ENCODE measurements around the gene ZNF750. TPM values are rescaled to one million over a fixed set of nuclear protein-coding genes. Genes with fewer than 3 reads are reported as not detected.
A peak's percentile ranks its signal among the peaks of the same experiment; 100 is the strongest.

Gene ZNF750
- total and polyA plus RNA-seq, 4 donors: 0.02 to 0.08 TPM; not detected in 2

DNA sequence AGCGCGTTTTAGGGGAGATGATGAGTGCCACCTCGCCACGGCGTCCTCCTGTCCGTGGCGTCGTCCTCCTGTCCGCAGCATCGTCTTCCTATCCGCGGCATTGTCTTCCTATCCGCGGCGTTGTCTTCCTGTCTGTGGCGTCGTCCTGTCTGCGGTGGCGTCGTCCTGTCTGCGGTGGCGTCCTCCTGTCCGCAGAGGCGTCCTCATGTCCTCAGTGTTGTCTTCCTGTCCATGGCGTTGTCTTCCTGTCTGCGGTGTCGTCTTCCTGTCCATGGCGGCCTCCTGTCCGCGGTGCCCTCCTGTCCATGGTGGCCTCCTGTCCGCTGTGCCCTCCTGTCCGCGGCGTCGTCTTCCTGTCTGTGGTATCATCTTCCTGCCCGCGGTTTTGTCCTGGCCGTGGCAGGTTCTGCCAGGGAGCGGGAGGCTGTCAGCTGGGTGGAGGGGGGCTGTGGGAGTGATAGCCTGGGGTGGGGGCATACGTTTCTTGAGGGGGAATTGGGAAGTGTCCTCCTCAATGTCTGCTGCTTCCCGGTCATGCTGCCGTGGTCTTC is 57.1 kb downstream of the ZNF750 start:
- peaks cover 0 to 9% (median 5%) of the 10 kb centered on the region in 4 donors for H3K36me3 ChIP-seq (ENCODE audit: control insufficient read depth in 4 of 4, insufficient read depth in 3 of 4, low read depth in 1 of 4, low read length in 3 of 4)
- no peaks in the 10 kb centered on the region for H3K27me3 ChIP-seq (ENCODE audit: control insufficient read depth in 4 of 4, insufficient read depth in 4 of 4, low read length in 3 of 4)
- H3K9ac ChIP-seq (ENCODE audit: low read depth in 1 of 2, low read length in 2 of 2): no peak overlapping the region
- H3K9me3 ChIP-seq (ENCODE audit: control insufficient read depth in 4 of 4, low read length in 3 of 4): no peaks in the 10 kb centered on the region
- no peak overlapping the region for H3K27ac ChIP-seq (ENCODE audit: low read depth in 1 of 2, low read length in 2 of 2)
- no peak for DNase-seq (ENCODE audit: low spot score)
- H3K4me1 ChIP-seq (ENCODE audit: control insufficient read depth in 4 of 4, insufficient read depth in 4 of 4, low read length in 3 of 4): no peaks in the 10 kb centered on the region
- H3K4me3 ChIP-seq (ENCODE audit: low read depth in 1 of 3, low read length in 3 of 3): no peak overlapping the region
- no peak for TF ChIP-seq FOXA2 (IDR thresholded peaks at IDR 0.05)
- TF ChIP-seq, protein P1, sequence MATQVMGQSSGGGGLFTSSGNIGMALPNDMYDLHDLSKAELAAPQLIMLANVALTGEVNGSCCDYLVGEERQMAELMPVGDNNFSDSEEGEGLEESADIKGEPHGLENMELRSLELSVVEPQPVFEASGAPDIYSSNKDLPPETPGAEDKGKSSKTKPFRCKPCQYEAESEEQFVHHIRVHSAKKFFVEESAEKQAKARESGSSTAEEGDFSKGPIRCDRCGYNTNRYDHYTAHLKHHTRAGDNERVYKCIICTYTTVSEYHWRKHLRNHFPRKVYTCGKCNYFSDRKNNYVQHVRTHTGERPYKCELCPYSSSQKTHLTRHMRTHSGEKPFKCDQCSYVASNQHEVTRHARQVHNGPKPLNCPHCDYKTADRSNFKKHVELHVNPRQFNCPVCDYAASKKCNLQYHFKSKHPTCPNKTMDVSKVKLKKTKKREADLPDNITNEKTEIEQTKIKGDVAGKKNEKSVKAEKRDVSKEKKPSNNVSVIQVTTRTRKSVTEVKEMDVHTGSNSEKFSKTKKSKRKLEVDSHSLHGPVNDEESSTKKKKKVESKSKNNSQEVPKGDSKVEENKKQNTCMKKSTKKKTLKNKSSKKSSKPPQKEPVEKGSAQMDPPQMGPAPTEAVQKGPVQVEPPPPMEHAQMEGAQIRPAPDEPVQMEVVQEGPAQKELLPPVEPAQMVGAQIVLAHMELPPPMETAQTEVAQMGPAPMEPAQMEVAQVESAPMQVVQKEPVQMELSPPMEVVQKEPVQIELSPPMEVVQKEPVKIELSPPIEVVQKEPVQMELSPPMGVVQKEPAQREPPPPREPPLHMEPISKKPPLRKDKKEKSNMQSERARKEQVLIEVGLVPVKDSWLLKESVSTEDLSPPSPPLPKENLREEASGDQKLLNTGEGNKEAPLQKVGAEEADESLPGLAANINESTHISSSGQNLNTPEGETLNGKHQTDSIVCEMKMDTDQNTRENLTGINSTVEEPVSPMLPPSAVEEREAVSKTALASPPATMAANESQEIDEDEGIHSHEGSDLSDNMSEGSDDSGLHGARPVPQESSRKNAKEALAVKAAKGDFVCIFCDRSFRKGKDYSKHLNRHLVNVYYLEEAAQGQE (IDR thresholded peaks at IDR 0.05): no peak
- TF ChIP-seq, protein P2, sequence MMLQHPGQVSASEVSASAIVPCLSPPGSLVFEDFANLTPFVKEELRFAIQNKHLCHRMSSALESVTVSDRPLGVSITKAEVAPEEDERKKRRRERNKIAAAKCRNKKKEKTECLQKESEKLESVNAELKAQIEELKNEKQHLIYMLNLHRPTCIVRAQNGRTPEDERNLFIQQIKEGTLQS (IDR thresholded peaks at IDR 0.05): no peak
- TF ChIP-seq, protein P3, sequence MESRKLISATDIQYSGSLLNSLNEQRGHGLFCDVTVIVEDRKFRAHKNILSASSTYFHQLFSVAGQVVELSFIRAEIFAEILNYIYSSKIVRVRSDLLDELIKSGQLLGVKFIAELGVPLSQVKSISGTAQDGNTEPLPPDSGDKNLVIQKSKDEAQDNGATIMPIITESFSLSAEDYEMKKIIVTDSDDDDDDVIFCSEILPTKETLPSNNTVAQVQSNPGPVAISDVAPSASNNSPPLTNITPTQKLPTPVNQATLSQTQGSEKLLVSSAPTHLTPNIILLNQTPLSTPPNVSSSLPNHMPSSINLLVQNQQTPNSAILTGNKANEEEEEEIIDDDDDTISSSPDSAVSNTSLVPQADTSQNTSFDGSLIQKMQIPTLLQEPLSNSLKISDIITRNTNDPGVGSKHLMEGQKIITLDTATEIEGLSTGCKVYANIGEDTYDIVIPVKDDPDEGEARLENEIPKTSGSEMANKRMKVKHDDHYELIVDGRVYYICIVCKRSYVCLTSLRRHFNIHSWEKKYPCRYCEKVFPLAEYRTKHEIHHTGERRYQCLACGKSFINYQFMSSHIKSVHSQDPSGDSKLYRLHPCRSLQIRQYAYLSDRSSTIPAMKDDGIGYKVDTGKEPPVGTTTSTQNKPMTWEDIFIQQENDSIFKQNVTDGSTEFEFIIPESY (IDR thresholded peaks at IDR 0.05): no peak
- no peak for TF ChIP-seq TAF1 (conservative IDR thresholded peaks at IDR 0.05)
- TF ChIP-seq GABPA (IDR thresholded peaks at IDR 0.05 in 1 of 2, conservative IDR thresholded peaks at IDR 0.05 in 1 of 2): no peak
- no peak for TF ChIP-seq NR2F2 (IDR thresholded peaks at IDR 0.05)
- no peak for TF ChIP-seq HNF4G (IDR thresholded peaks at IDR 0.05)
- no peak for TF ChIP-seq RAD21 (IDR thresholded peaks at IDR 0.05)
- TF ChIP-seq FOXA1 (IDR thresholded peaks at IDR 0.05): no peak
- TF ChIP-seq JUND (IDR thresholded peaks at IDR 0.05): no peak
- TF ChIP-seq, protein P4, sequence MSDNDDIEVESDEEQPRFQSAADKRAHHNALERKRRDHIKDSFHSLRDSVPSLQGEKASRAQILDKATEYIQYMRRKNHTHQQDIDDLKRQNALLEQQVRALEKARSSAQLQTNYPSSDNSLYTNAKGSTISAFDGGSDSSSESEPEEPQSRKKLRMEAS (IDR thresholded peaks at IDR 0.05): no peak
- TF ChIP-seq RXRA (IDR thresholded peaks at IDR 0.05): no peak
- 81% methylated on average over 42 of the region's 42 CpGs for WGBS

DNA sequence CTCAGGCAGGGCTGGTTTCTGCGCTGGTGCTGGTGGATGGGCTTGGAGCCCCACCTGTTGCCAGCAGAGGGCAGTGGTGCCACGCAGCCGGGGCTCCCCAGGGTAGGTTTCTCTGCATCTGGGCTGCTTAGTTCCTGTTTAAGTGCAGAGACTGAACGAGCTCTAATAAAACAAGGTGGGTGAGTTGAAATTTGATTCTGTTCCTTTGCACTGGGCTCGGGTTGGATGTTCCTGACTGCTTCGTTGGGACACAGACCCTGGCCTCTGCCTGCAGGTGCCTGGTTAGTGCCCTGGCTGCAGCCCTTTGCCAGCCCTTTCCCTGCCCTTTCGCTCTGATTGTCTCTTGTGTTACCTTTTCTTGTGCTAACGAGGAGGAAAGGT is 57.9 kb downstream of the ZNF750 start:
- no peak overlapping the region for H3K4me3 ChIP-seq (ENCODE audit: low read depth in 1 of 3, low read length in 3 of 3)
- no peaks in the 10 kb centered on the region for H3K27me3 ChIP-seq (ENCODE audit: control insufficient read depth in 4 of 4, insufficient read depth in 4 of 4, low read length in 3 of 4)
- DNase-seq (ENCODE audit: low spot score): peak; percentile 84
- TF ChIP-seq, protein P5, sequence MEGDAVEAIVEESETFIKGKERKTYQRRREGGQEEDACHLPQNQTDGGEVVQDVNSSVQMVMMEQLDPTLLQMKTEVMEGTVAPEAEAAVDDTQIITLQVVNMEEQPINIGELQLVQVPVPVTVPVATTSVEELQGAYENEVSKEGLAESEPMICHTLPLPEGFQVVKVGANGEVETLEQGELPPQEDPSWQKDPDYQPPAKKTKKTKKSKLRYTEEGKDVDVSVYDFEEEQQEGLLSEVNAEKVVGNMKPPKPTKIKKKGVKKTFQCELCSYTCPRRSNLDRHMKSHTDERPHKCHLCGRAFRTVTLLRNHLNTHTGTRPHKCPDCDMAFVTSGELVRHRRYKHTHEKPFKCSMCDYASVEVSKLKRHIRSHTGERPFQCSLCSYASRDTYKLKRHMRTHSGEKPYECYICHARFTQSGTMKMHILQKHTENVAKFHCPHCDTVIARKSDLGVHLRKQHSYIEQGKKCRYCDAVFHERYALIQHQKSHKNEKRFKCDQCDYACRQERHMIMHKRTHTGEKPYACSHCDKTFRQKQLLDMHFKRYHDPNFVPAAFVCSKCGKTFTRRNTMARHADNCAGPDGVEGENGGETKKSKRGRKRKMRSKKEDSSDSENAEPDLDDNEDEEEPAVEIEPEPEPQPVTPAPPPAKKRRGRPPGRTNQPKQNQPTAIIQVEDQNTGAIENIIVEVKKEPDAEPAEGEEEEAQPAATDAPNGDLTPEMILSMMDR (IDR thresholded peaks at IDR 0.05; ENCODE audit: low read depth, low read length, missing input control): peak; percentile 96
- peak; percentile 97 to 99 for TF ChIP-seq RAD21 (IDR thresholded peaks at IDR 0.05)
- TF ChIP-seq, protein P3 (IDR thresholded peaks at IDR 0.05): no peak
- TF ChIP-seq SP1 (IDR thresholded peaks at IDR 0.05): no peak
- WGBS: 32% methylated on average over 8 of the region's 8 CpGs
- H3K27ac ChIP-seq (ENCODE audit: low read depth in 1 of 2, low read length in 2 of 2): no peak overlapping the region
- no peaks in the 10 kb centered on the region for H3K4me1 ChIP-seq (ENCODE audit: control insufficient read depth in 4 of 4, insufficient read depth in 4 of 4, low read length in 3 of 4)
- peaks cover 0 to 9% (median 5%) of the 10 kb centered on the region in 4 donors for H3K36me3 ChIP-seq (ENCODE audit: control insufficient read depth in 4 of 4, insufficient read depth in 3 of 4, low read depth in 1 of 4, low read length in 3 of 4)
- no peaks in the 10 kb centered on the region for H3K9me3 ChIP-seq (ENCODE audit: control insufficient read depth in 4 of 4, low read length in 3 of 4)
- no peak overlapping the region for H3K9ac ChIP-seq (ENCODE audit: low read depth in 1 of 2, low read length in 2 of 2)
